SU-DHL-6 (cell line): ENCODE measurements around the gene RMDN3.

ENCODE experiments used
- EZH2phosphoT487 ChIP-seq: fragments of 200-600 bp; sonication (generic), shearing (Covaris generic); conservative IDR thresholded peaks from 2 replicates; pipeline ENCODE4 v1.6.1; 2018; ENCODE audit warnings: mild to moderate bottlenecking, antibody characterized with exemption, low read length, moderate library complexity, mixed read lengths
- TF ChIP-seq, protein P1 (sequence below): fragments of 200-600 bp; sonication (generic); IDR thresholded peaks from one replicate; pipeline ENCODE4 v1.5.1; 2017; ENCODE audit warnings: antibody characterized with exemption, mild to moderate bottlenecking, low read length, moderate library complexity; ENCODE audit not compliant: insufficient read depth, poor library complexity, severe bottlenecking

- TF ChIP-seq, protein P1, sequence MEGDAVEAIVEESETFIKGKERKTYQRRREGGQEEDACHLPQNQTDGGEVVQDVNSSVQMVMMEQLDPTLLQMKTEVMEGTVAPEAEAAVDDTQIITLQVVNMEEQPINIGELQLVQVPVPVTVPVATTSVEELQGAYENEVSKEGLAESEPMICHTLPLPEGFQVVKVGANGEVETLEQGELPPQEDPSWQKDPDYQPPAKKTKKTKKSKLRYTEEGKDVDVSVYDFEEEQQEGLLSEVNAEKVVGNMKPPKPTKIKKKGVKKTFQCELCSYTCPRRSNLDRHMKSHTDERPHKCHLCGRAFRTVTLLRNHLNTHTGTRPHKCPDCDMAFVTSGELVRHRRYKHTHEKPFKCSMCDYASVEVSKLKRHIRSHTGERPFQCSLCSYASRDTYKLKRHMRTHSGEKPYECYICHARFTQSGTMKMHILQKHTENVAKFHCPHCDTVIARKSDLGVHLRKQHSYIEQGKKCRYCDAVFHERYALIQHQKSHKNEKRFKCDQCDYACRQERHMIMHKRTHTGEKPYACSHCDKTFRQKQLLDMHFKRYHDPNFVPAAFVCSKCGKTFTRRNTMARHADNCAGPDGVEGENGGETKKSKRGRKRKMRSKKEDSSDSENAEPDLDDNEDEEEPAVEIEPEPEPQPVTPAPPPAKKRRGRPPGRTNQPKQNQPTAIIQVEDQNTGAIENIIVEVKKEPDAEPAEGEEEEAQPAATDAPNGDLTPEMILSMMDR, result no peak
- TF ChIP-seq EZH2phosphoT487, result no peak
These were observed 18.5 kb downstream of the RMDN3 start for GRCh38 chr15:40736575-40736974.
